KMS-11 (cell line): ENCODE data around the gene GABBR2.

Experiments used
- H2AFZ ChIP-seq: fragments of 200-600 bp; sonication (generic); 2 replicates; pipeline ENCODE4 v1.6.1; 2016; ENCODE audit warnings: antibody characterized with exemption, mixed run types, low read depth
- H3K27ac ChIP-seq: fragments of 200-600 bp; sonication (generic); 2 replicates; pipeline ENCODE4 v1.6.1; 2016; ENCODE audit warnings: mild to moderate bottlenecking, mixed run types
- H3K27me3 ChIP-seq: fragments of 200-600 bp; sonication (generic); 2 replicates; pipeline ENCODE4 v1.6.1; 2017; ENCODE audit warnings: mild to moderate bottlenecking, low read depth, mixed run types, moderate library complexity; ENCODE audit not compliant: insufficient read depth
- H3K36me3 ChIP-seq: fragments of 200-600 bp; sonication (generic); 2 replicates; pipeline ENCODE4 v1.6.1; 2017; ENCODE audit warnings: mild to moderate bottlenecking, mixed run types; ENCODE audit not compliant: insufficient read depth
- H3K4me1 ChIP-seq: fragments of 200-600 bp; sonication (generic); 2 replicates; pipeline ENCODE4 v1.6.1; 2016; ENCODE audit warnings: mild to moderate bottlenecking, low read depth, mixed run types; ENCODE audit not compliant: poor library complexity, severe bottlenecking
- H3K4me2 ChIP-seq: fragments of 200-600 bp; sonication (generic); 2 replicates; pipeline ENCODE4 v1.7.0; 2016; ENCODE audit warnings: mild to moderate bottlenecking, mixed run types
- H3K4me3 ChIP-seq: fragments of 200-600 bp; sonication (generic); IDR thresholded peaks from 2 replicates; pipeline ENCODE4 v1.6.1; 2017; ENCODE audit warnings: low read depth, low read length, mixed read lengths; ENCODE audit not compliant: insufficient read depth
- H3K79me2 ChIP-seq: fragments of 200-600 bp; sonication (generic); 2 replicates; pipeline ENCODE4 v1.6.1; 2016; ENCODE audit warnings: low read depth, mixed run types; ENCODE audit not compliant: insufficient read depth
- H3K9ac ChIP-seq: fragments of 200-600 bp; sonication (generic); 2 replicates; pipeline ENCODE4 v1.6.1; 2016; ENCODE audit warnings: mild to moderate bottlenecking, mixed run types
- H4K20me1 ChIP-seq: fragments of 200-600 bp; sonication (generic); 2 replicates; pipeline ENCODE4 v1.6.1; 2016; ENCODE audit warnings: mild to moderate bottlenecking, mixed run types; ENCODE audit not compliant: insufficient read depth
- TF ChIP-seq, protein P1 (sequence below): fragments of 200-600 bp; sonication (generic); conservative IDR thresholded peaks from 2 replicates; pipeline ENCODE4 v1.6.1; 2017; ENCODE audit warnings: low read depth, mild to moderate bottlenecking, antibody characterized with exemption, low read length, moderate library complexity, mixed read lengths

The GABBR2 gene

DNA sequence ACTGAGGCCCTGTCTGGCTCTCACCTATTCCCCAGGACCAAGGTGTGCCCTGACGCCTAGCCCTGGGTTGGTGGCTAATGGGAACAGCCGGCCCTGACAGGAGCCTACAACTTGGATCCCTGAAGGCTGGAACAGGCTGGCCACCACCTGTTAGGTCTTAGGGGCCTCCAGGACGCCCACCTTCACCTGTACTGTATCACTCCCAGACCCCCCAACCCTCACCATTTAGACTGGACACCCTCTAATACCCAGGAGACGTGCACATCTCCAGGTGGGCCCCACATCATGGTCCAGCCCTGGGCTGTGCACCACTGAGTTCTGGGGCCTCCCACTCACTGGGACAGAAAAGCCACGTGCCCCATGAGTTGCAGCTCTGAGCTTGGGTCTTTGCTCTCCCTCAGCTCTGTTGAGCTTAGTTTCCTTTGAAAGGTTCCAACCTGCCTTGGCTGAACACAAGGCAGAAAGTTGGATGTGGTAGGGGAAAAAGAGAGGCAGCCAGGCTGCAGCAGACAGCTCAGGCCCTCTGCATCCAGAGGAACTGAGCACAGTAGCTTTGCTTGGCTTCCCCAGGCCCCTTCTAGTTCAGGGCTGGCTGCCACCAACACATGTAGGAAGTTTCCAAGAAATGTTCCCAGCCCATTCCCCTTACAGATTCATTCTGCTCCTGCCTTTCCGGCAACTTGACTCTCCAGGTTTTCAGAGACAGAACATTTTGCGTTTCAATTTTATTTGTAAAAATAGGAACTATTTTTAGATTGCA is 336.5 kb downstream of the GABBR2 start:
- Histone ChIP-seq H3K36me3 (no peaks in the 10 kb centered on the region), H3K79me2 (no peaks in the 10 kb centered on the region), H3K4me3 (no peak overlapping the region), H3K4me2 (no peak overlapping the region), H3K4me1 (no peaks in the 10 kb centered on the region), H4K20me1 (no peaks in the 10 kb centered on the region), H2AFZ (no peak overlapping the region), H3K27ac (no peak overlapping the region), H3K27me3 (no peaks in the 10 kb centered on the region), H3K9ac (no peak overlapping the region)
- TF ChIP-seq, protein P1, sequence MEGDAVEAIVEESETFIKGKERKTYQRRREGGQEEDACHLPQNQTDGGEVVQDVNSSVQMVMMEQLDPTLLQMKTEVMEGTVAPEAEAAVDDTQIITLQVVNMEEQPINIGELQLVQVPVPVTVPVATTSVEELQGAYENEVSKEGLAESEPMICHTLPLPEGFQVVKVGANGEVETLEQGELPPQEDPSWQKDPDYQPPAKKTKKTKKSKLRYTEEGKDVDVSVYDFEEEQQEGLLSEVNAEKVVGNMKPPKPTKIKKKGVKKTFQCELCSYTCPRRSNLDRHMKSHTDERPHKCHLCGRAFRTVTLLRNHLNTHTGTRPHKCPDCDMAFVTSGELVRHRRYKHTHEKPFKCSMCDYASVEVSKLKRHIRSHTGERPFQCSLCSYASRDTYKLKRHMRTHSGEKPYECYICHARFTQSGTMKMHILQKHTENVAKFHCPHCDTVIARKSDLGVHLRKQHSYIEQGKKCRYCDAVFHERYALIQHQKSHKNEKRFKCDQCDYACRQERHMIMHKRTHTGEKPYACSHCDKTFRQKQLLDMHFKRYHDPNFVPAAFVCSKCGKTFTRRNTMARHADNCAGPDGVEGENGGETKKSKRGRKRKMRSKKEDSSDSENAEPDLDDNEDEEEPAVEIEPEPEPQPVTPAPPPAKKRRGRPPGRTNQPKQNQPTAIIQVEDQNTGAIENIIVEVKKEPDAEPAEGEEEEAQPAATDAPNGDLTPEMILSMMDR, result no peak

DNA sequence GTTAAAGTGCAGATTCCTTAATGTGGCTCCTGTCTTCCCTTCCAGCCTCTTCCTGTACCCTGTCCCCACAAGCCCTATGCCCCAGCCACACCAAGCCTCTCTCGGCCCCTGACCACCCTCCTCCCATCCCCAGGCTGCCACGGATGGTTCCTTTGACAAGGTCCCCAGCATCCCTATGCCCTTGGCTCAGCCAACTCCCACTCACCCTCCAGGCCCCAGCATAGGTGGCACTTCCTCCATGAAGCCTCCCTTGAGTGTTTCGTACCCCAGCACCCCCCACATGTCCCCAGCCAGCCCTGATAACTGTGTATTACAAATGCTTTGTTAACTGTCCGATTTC is 337.8 kb downstream of the GABBR2 start:
- Histone ChIP-seq H3K36me3 (no peaks in the 10 kb centered on the region), H3K27ac (no peak overlapping the region), H3K4me1 (no peaks in the 10 kb centered on the region), H3K4me2 (no peak overlapping the region), H3K27me3 (no peaks in the 10 kb centered on the region), H2AFZ (no peak overlapping the region), H3K9ac (no peak overlapping the region), H4K20me1 (no peaks in the 10 kb centered on the region), H3K4me3 (no peak overlapping the region), H3K79me2 (no peaks in the 10 kb centered on the region)
- TF ChIP-seq, protein P1, result no peak

DNA sequence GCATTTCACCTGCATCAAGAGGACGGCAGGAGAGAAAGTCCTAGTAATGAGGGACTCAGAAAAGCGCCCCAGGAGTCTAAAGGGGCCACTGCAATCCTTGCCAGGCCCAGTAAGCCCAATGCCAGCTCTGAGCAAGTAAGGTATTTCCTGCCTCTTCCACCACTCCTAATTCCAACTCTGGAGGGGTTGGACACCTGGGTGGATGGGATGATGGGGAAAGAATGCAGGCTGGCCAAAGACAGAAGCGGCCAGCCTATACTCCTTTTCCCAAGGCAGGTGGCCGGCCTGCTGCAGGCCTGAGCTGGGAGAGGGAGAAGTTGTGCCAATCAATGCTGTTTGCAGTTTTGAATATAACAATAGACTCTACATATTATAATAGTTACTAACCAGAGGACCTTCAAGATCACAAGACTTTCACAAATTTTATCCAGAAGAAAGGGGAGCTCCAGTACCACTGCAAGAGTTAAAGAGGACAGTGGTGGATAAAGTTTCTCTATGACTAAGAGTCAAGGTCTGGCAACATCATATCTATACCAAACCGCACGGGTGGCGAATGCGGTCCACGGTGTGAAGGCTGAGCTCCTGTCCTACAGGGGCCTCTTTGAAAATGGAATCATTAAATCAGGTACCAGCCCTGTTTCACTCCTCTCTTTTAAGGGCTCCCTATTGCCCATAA is 338.3 kb downstream of the GABBR2 start:
- Histone ChIP-seq H3K4me3 (no peak overlapping the region), H2AFZ (no peak overlapping the region), H3K9ac (no peak overlapping the region), H3K4me1 (no peaks in the 10 kb centered on the region), H4K20me1 (no peaks in the 10 kb centered on the region), H3K36me3 (no peaks in the 10 kb centered on the region), H3K79me2 (no peaks in the 10 kb centered on the region), H3K27ac (no peak overlapping the region), H3K27me3 (no peaks in the 10 kb centered on the region), H3K4me2 (no peak overlapping the region)
- TF ChIP-seq, protein P1, result no peak

DNA sequence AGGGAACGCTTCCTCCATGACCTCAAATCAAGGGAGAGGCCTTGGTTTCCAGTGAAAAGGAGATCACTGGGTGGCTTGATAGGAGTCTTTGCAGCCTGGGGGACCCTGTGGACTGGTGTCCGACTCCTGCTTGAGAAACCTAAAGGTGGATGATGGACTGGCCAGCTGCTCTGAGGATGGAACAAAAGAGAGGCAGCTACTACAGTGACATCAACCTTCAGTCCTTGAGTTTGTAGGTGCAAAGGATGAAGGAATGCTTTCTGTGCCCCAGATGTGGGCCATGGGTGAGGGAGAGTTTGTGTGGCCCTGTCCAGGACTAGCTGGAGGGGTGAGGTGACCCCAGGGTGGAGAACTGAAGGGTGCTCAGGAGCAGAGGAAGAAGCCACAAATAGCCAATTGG is 338.8 kb downstream of the GABBR2 start:
- TF ChIP-seq, protein P1, result no peak
- Histone ChIP-seq H3K27me3 (no peaks in the 10 kb centered on the region), H3K79me2 (no peaks in the 10 kb centered on the region), H3K4me2 (no peak overlapping the region), H3K27ac (no peak overlapping the region), H3K4me1 (no peaks in the 10 kb centered on the region), H3K9ac (no peak overlapping the region), H3K36me3 (no peaks in the 10 kb centered on the region), H3K4me3 (no peak overlapping the region), H4K20me1 (no peaks in the 10 kb centered on the region), H2AFZ (no peak overlapping the region)
